ENCODE data around the gene LRIT2.

Gene LRIT2, protein sequence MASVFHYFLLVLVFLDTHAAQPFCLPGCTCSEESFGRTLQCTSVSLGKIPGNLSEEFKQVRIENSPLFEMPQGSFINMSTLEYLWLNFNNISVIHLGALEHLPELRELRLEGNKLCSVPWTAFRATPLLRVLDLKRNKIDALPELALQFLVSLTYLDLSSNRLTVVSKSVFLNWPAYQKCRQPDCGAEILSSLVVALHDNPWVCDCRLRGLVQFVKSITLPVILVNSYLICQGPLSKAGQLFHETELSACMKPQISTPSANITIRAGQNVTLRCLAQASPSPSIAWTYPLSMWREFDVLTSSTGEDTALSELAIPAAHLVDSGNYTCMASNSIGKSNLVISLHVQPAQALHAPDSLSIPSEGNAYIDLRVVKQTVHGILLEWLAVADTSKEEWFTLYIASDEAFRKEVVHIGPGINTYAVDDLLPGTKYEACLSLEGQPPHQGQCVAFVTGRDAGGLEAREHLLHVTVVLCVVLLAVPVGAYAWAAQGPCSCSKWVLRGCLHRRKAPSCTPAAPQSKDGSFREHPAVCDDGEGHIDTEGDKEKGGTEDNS

GRCh38 chr10:84225427-84226173, at the start of gene LRIT2:
TSS of gene LRIT2 (minus strand) at chr10:84225544. CDS start at chr10:84225520, 24 bp downstream.
- DNase-seq = no peak

- no peak for DNase-seq
Measured at GRCh38 chr10:84270708-84271107, 45.4 kb upstream of the LRIT2 start.

DNA sequence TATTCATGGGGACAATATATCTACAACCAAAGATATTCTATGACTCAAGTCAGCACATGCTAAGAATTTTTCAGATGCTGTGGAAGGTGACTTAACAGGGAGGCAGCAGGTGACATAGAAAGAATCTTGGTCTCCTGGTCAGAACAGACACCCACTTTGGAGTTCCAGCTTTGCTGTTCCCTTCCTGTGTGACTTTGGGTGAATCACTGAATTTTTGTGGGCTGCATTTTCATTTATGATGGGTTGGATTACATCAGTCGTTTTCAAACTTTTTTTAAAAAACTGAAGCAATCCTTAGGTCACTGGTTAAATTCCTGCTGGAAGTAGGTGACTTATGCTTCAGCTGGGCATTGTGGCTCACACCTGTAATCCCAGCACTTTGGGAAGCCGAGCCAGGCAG, 44.4 kb upstream of the LRIT2 start:
- DNase-seq = no peak

- DNase-seq = no peak
Measured at GRCh38 chr10:84269162-84269561, 43.8 kb upstream of the LRIT2 start.

DNA sequence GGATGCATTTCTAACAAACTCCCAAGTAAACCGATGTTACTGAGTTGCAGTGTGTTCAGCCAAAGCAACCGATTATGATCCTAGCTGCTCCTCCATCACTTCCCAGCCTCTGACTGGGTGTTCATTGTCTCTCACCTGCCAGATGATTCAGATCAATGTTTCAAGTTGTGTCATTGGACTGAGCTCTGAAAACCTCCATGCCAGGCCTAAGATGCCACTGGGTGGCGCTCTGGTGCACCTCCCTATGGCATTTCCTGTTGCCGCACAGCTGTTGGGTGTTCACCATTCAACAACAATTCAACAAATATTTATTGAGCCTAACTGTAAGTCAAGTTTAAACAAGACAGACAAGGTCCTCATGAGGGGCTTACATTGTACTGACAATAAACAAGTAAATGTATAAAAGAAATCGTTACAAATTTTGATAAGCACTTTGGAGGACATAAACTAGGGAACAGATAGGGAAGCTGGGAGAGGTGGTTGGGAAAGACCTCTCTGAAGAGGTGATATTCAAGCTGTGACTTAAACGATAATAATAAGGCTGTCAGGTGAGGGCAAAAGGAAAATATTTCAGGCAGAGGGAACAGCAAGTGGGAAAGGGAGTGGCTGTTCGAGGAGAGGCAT, 42.3 kb upstream of the LRIT2 start:
- DNase-seq = peak; percentile 18

DNA sequence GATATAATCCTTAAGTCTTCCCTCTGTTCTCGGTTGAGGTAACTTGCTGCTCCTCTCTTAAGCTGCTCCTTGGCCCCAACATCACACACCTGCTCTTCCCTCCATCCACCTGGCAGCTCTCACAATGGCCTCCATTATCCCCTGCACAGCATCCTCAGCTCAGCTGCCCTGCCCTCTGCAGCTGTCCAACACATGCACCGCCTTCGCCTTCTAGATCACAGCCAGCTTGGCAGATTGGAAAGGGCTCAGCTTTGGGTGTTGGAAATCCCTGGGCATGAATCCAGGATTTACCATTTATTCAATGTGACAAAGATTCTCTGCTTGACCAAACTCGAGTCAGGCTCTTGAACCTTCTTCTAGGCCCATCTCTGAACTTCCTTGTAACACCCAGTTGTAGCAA, 40.1 kb upstream of the LRIT2 start:
- DNase-seq = no peak

DNA sequence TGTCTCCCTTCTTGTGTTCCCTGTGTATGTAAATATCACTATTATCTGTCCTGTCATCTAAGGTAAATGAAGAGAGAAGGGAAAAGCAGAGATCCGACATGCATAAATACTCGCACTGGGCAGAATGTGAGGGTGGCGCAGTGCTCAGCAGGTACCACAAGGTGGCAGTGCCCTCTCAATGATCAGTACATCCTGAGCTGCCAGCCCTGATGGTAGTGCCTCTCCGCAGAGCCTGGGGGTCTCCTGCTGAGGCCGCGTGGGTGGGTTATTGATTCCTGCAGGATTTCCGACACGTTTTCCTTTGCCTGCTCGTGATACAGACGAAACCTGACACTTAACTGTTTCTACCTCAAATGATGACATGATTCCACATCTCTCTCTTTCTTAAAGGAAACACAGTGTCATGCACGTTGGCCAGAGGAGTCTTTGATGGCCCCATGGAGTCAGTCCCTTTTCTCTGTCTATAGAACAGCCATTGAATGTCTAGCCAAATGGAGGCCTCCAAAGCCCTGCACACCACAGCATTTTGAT, 39.3 kb upstream of the LRIT2 start:
- peak; percentile 66 for DNase-seq

DNA sequence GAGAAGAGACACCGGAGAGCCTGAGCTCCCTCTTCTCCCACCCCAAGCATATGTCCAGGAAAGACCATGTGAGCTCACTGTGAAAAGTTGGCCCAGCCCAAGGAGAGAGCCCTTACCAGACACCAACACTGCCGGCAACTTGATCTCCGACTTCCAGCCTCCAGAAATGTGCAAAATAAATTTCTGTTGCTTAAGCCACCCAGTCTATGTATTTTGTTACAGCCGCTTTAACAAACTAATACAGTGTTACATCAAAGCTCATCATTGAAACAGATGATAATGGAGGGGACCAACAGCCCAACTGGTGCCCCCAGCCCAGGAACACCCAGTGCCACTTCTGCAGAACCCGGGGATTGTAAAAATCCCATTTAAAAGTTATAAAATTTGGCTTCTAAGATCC, 38.4 kb upstream of the LRIT2 start:
- no peak for DNase-seq

DNA sequence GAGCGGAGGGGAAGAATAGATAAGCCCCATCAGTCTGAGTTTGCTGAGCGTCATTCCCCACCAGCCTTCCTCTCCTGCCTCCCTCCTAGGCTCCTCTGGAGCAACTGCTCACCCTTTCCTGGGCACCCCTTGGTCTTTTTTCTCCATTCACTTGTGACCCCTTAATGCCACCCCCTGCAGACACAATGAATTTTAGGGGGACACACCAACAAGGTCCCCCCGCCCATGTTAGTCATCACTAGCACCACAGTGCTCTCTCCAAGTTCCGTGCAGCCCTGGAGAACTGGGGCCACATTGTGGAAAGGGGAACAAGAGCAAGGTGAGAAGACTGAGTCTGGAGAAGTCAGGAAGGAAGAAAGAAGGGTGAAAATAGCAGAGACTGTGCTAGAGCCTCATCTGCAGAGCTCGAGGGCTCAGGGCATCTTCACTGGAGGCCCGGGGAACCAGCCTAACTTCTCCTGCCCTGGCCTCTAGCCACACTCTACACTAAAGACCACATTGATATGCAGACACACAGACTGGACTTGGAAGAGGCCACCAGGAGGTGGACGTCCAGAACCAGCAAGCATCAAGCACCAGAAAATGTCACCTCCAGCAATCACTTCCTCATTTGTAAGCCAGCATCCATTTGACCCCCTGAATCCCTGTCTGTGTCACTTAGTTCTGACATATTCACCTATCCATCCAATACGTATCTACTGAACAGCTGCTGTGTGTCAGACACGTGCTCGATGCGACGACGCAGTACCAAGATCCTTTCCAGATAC, 37.0 kb upstream of the LRIT2 start:
- DNase-seq = no peak

- DNase-seq = no peak
Measured at GRCh38 chr10:84261236-84261915, 36.0 kb upstream of the LRIT2 start.

DNA sequence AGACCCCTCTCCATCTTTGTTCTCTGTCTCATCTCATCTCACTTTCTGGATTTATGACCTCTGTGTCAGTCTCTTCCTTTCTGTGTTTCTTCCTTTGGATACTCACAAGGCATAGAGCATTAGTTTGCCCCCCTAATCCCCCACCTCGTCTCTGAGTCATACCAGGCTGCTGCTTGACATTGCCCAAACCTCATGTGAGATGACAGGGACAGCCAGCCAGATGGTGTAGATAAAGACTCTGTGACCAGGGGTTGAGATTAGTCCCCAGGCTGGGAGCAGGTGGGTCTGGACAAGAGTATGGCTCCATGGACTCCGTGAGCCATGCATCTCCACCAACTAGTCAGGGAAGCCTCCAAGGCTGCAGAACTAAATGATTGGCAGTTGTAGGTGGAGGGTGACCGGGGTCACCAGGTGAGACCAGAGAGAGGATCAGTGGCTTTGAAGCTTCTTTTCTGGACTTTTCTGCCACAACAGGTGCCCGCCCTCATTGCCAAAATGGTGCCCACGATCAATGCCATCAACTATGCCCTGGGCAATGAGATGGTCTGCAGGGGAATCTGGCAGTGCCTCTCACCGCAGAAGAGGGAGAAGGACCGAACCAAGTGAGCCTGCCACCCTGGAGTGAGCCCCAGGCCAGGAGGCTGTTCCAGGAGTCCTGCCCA, 32.8 kb upstream of the LRIT2 start:
- no peak for DNase-seq

DNA sequence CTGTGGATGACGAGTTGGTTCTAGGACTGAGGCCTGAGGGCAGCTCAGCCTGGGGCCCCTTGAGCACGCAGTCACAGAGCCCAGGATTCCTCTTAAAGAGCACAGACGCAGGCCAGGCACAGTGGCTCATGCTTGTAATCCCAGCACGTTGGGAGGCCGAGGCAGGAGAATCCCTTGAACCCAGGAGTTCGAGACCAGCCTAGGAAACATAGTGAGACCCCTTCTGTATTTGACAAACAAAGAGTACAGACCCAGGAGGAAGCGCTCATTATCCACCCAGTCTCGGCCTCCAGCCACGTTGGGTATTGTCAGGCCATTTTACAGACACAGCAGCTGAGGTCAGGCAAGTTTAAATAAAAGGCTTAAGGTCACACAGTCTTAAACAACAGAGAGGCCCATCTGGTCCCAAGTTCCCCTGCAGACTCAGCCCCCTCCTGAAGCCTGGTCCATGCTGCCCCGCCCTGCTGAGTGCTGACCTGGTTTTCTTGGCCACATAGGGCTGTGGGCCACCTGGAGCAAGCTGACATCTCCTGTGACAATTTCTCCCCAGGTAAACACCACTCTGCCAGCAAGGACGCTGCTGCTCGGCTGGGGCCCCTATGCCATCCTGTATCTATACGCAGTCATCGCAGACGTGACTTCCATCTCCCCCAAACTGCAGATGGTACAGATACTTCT, 32.1 kb upstream of the LRIT2 start:
- DNase-seq = no peak

- DNase-seq = peak; percentile 70
Measured at GRCh38 chr10:84256510-84257342, 31.4 kb upstream of the LRIT2 start.

DNA sequence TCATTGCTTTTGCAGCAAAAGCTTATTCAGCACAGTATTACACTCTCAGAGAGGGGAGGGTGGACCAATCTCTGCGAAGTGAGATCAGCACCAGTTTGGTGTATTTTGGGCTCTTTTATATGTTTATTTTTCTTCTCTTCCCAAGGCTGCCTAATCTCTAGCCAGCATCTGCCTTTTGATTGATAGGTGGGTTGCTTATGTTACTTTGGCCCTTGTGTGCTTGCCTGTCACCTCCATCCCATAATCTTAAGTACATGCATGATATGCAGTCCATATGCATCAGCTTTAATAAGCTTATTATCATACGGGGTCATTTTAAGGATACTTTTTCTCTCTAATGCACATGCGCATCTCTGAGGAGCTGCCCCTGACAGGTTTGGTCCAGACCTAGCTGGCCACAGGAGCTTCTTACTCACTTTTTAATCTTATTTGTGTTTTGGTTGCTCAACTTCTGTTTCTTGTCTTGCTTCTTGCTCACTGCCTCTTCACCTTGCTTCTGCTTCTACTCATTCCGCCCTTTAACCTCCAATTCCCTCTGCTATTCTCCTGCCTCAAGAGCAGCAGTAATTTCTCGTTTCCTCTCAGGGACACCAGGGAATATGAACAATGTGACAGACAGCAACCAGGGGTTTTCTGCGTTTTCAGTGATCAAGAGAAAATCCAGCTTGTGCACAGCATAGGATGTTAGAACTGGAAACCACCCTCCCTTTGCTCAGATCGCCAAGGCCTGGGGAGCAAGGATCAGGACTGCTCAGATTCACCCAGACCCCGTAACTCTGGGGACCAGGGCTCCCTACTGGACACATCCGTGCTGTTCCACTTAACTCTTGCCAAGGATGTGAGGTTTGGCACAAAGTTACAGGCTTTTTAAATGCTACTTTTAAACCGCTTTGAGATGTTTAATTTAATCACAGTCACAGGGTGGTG, 29.5 kb upstream of the LRIT2 start:
- no peak for DNase-seq

DNA sequence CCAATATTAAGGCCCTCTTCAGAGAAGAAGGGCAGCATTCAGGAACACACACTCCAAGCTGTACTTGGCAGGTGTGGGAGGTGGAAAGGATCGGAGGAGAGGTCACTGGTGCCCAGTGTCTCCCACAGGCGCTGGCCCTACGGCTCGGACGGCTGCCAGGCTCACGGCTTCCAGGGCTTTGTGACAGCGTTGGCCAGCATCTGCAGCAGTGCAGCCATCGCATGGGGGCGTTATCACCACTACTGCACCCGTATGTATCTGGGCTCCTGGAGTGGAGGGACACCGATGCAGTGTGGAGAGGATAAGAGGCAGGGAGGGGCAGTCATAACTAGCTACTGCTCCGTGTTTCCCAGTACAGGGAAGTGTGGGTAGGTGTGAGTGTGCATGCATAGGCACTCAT, 23.4 kb upstream of the LRIT2 start:
- DNase-seq = no peak

DNA sequence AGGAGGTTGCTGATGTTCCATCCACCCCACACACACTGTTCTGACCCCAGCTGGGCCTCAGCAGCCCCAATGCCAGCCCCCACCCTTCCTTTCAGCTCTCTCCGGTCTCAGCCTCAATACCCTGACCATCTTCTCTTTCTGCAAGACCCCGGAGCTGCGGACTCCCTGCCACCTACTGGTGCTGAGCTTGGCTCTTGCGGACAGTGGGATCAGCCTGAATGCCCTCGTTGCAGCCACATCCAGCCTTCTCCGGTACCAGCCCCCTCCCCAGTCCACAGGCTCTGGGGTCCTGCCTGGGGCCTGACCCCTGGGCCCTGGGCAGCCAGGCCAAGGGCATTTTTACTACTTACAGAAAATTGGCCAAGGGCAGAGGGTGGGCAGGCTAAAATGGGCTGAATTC, 22.2 kb upstream of the LRIT2 start:
- DNase-seq = no peak

DNA sequence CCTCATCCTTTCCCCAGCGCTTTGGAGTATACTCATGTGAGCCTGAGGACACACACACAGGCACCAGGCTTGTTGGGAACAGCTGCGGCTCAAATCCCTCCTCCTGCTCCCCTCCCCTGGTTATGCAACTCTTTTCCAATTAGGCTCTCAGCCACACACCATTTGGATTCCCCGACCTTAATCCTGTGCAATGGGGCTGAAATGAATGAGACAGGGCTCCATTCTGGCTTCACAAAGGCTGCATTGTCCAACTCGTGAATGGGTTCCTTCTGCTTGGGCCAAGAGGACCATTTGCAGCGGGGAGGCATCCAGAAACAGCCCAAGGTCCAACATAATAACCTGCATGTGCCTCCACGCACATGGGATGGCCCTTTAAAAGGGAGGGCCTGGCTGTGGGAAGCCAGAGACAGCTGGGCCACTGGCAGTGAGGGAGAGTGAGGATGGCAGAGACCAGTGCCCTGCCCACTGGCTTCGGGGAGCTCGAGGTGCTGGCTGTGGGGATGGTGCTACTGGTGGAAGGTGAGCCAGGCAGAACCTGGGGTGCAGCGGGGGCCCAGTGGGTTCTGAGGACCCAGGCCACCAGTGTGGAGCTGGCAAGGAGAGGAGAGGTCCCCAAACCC, 19.4 kb upstream of the LRIT2 start, which contains the start of gene RGR:
Gene RGR, plus strand, starts transcription at position 403 of the 620 bp plus-strand sequence. Its CDS starts 38 bp downstream, at position 441.
- DNase-seq = peak; percentile 96

DNA sequence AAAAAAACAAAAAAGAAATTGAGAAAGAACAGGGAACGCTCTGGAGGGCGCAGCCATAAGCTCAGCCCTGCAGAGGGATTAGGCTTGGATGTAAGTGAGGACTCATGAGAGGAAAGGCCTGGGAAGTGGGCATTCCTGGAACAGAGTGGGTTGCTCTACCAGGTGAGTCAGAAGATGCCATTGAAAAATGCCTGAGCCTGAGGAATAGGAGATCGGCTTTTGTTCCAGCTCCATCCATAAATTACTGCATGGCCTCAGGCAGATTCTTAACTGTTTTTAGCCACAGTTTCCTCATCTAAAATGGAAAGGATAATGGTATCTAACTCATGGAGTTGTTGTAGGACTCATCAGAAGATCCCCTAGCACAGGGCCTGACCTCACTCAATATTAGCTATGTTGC, 18.4 kb upstream of the LRIT2 start:
- no peak for DNase-seq

All from midbrain (tissue), 1 donor.